ENCODE data around the gene COL16A1.

COL16A1 gene

GRCh38 chr1:31648190-31648589, 55.6 kb downstream of the COL16A1 start:
- no peak for DNase-seq (ENCODE audit: low read depth)

- peak; percentile 72 for DNase-seq (ENCODE audit: low read depth)
Measured at GRCh38 chr1:31647106-31647505, 56.7 kb downstream of the COL16A1 start.

GRCh38 chr1:31646259-31646960, 57.4 kb downstream of the COL16A1 start:
- no peak for DNase-seq (ENCODE audit: low read depth)

DNA sequence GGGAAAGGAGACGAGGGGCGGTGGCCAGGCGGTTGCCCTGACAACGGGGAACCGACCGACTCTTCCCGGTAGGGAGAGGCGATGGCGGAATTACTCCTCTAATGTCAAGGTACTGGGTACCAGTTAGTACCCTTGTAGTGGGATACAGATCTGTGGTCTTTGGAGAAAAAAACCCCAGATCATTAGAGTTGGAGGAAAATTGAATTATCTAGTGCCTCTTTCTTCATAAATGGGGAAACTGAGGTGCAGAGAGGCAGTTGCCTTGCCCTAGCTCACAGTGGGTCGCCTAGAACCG, 58.6 kb downstream of the COL16A1 start:
- DNase-seq (ENCODE audit: low read depth): no peak

DNA sequence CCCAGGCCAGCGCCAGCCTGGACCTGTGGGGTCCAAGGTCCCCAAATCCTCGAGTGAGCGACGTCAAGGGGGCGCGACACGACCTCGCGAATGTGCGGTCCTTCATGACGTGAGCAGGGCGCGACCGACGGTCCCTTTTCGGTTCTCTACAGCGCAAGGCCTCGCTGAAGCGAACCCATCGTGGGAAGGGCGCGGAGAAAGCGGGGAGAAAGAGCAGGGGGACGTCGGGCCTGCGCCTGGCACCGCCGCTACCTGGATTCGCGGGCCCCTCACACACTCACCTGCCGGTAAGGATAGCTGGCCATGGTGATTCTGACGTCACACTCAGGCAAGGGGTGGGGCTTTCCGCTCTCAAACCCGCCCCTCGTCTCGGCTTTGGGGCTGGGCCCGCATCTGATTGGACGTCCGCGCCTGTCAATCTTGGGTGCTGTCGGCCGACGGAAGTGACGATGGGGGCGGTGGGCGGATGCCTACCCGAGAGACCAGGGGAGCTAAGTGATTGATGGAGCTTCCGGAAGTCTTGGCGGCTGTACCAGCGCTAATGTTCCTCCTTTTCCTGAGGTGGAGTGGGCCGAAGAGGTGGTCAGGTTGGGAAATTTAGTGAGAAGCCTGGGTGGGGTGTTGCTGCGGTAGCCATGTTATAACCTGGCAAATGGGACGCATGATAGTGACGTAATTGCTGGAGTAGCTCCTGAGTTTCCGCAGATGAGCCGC, 59.1 kb downstream of the COL16A1 start, which contains the start of gene PEF1:
PEF1 (minus strand) TSS at position 317 of the 714 bp plus-strand sequence; CDS start at position 305, 12 bp downstream.
- DNase-seq (ENCODE audit: low read depth): peak; percentile 84

DNA sequence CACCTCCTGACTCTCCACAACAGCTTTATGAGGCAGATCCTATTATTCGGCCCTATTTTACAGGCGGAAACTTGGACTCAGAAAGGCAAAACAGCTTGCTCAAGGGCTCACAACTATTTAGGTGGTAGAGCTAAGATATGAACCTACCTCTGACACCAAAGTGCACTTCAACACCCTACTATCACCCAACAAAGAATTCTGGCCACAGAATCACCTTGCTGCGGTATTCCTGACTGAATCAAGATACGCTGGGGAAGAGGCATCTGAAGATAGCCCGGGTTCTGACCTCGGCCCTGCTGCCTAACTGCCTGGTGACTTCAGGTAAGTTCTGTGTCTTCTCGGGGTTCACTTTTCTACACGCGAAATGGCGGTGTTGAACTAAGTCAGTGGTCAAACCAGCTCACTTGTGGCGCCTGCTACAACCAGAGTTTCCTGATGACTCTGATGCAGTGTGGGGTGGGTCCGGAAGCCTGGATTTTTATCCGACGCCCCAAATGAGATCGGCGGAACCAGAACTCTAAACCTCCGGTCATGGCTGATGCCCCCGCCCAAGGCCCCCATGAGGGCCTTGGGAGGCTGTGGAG, 59.7 kb downstream of the COL16A1 start:
- DNase-seq (ENCODE audit: low read depth): no peak

DNA sequence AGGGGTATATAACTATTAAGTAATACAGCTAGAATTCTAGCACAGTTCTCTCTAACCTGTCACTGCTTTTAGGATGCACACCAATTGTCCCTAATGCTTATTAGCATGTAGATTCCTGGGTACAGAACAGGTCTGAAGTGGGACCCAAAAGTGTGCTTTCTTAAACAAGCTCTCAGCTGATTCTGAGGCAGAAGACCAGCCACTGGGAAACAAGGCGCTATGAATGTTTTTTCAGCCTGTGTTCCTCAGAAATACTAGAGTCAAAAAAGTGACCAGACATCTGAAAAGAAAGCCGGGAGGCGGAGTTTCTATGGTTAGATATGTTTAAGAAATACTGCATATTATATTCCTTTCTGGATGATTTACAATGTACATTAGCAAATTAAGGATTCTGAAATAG, 60.9 kb downstream of the COL16A1 start:
- DNase-seq (ENCODE audit: low read depth): no peak

DNA sequence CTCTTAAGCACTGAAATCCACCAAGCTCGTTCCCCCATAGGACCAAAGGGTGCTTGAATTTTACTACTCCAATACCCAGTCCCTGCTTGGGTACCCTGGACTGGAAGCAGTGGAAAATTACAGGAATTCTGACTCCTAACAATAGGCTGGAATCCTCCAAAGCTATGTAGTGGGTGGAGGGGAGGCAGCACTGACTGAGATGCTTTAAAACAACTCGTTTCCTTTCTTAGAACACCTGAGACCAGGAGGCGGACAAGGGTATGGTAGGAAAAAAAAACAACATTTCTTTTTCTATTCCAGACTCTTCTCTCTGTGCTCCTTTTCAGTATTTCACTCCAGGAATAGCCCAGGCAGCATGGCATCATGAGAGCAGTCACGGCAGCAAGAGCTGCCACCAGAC, 61.5 kb downstream of the COL16A1 start:
- DNase-seq (ENCODE audit: low read depth): no peak

- DNase-seq (ENCODE audit: low read depth): no peak
Measured at GRCh38 chr1:31640964-31641363, 62.9 kb downstream of the COL16A1 start.

GRCh38 chr1:31640179-31640578, 63.6 kb downstream of the COL16A1 start:
- no peak for DNase-seq (ENCODE audit: low read depth)

DNA sequence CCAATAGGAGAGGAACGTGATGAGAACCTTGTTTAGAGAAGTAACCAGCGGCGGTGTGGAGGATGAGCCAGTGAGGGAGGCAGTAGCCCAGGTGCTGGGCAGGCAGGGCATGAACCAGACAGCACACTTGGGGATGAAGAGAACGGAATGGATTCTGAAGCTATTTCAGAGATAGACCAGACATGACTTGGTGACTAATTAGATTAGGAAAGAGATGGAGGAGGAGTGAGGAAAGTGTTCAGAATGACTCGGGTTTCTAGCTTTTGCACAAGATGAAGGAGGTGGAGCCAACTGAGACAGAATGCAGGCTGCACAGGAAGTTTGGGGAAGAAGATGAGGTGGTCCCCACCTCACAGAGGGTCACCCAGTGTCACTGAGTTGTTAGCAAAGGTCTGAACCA, 64.3 kb downstream of the COL16A1 start:
- peak; percentile 67 for DNase-seq (ENCODE audit: low read depth)

GRCh38 chr1:31637915-31638673, 65.7 kb downstream of the COL16A1 start:
- DNase-seq (ENCODE audit: low read depth): no peak

- DNase-seq (ENCODE audit: low read depth): no peak
Measured at GRCh38 chr1:31633117-31633516, 70.7 kb downstream of the COL16A1 start.

DNA sequence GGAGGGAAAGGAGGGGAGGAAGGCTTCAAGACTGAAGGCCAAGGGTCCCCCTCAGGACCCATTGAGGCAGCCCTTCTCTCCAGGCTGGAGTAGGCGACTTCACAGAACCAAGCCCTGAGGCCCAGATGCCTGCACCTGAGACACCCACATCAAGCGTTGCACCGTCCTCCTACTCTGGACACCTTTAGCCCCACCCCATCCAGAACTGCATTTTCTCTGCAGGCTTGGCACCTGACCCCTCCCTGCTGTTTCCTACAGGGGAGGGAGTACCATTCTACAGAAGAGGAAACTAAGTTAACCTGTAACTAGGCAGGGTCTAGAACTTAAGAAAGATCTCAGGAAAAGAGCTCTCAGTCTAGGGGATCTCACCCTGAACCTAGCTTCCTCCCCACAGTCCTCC, 71.2 kb downstream of the COL16A1 start:
- DNase-seq (ENCODE audit: low read depth): no peak

DNA sequence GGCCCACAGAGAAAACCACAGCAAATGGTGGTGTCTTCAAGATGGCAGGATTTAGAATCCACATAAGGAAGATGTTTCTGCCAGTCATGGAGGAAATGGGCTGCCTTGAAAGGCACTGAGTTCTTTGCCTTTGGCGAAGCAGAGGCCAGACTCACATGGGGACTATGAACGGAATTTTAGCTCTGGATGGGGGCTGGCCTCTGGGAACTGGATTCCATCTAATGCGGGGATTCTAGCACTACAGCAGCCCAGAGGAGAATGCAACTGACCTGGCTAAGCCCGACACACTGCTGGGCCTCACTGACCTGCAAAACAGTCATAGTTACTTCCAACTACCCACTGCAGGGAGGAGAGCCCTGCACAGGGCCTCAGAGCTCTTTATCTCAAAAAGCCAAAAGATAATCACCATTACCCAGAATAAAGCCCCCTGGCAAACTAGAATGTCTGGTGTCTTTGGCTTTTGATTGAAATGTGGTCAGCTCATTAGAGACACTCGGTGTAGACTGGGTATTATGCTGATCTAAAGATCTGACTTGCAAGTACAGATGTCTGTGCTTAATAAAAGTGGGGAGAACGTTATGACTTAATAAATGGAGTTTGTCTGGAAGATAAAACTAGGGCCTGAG, 74.8 kb downstream of the COL16A1 start:
- no peak for DNase-seq (ENCODE audit: low read depth)

DNA sequence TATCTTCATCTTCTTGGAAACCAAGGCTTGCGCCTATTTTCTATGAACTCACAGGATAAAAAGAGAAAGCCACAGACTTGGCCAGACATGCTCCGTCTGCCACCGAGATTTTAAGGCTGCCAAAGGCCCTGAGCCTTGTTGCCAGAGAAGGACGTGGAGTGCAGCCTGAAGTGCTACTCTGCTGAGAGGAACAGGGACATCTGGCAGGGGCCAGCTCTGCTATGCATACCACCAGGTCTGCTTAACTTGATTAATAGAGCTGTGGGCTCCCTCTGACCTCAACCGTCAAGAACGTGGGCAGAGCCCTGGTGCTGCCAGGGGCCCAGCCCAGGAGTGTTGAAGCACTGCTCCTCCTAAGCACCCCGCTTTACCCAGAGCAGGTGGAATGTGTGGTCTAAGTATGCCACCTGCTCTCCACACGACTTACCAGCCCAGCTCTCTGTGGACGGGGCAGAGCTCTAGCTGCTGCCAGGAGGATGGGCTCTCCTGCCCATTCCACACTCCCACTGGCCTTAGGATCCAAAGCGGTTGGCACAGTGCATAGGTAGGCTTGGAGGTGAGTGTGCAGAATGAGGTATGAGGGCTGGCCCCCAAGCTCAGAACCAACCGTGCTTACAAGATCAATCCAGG, 75.8 kb downstream of the COL16A1 start:
- no peak for DNase-seq (ENCODE audit: low read depth)

GRCh38 chr1:31627301-31627929, 76.4 kb downstream of the COL16A1 start:
- DNase-seq (ENCODE audit: low read depth): no peak

GRCh38 chr1:31626223-31627207, 77.3 kb downstream of the COL16A1 start:
- no peak for DNase-seq (ENCODE audit: low read depth)

DNA sequence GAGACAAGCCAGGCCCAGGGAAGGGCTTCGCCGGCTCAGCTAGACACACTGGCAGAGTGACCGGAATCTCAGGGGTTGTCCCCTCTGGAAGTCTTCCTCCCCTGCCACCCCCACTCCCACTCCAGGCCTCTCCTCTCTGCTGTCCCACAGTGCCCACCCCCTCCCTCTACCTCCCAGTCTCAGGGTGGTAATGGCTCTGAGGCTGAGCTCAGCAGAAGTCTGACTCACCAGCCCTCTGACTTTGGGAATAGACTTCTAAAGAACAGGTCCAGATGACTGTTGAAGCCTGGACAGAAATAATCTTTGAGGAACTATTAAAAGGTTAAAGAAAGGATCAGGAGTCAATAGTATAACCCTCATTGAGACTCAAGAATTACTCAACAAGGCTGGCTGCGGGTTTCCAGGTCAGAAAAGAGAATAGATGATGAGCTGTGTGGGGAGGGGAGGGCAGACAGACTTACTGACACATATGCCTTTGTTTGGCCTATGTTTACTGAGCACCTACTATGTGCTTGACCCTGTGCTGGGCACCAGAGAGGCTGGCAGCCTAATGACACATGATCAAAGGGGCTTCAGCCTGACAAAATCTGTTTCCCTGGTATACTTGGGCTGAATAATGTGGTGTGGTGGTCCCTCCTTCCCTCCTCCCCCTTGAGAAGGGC, 78.1 kb downstream of the COL16A1 start:
- no peak for DNase-seq (ENCODE audit: low read depth)

Measured in GM04503 (cell line).